Activated naive CD4-positive, alpha-beta T cell (primary cell): ENCODE measurements around the gene UTP18.
"Not testable (repeated sequence)": the region's sequence is repeated elsewhere in the genome, so short reads cannot be mapped to it uniquely, and the experiment has no call there.

Experiments
- DNase-seq, 4 experiments: peaks; one replicate each; lab custom pipeline; 2025; lab: John Stamatoyannopoulos, UW

UTP18 gene

GRCh38 chr17:51330861-51331503, 70.6 kb downstream of the UTP18 start:
- not testable (repeated sequence) for DNase-seq

GRCh38 chr17:51335006-51335590, 74.8 kb downstream of the UTP18 start:
- no peak for DNase-seq

DNA sequence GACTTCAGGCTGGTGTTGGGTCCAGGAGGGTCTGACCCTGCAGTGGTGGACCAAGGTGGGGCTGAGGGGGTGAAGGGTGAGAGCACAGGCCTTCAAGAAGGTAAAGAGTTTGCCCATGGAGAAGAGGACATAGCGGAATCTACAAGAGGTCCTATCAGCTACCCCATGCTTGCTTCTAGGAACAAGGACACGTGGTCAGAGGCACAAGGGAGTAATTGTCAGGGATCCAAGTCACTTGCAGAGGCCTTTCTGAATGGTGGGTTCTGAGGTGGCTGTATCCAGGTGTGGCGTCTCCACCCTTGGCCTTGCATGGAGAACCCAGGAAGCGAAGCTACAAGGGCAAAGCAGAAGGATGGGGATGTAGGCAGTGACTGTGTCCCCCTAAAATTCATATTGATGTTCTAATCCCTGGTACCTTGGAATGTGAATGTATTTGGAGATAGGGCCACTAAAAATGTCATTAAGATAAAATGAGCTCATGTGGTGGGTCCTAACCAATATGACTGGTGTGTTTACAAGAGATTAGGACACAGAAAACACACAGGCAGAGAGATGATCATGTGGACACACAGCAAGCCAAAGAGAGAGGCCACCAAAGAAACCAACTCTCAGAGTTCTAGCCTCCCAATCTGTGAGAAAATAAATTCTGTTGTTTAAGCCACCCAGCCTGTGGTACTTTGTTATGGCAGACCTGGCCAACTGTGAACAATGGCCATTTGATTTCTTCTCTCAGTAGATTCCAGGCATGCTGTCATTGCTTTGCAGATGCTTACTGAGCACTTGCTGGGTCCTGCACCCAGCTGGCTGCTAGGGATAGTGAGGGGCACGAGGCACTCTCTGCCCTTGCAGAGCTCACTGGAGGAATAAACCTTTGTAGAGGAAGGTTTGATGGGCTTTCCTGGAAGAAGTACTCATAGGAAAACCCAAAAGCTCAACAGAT, 75.8 kb downstream of the UTP18 start:
- no peak for DNase-seq

DNA sequence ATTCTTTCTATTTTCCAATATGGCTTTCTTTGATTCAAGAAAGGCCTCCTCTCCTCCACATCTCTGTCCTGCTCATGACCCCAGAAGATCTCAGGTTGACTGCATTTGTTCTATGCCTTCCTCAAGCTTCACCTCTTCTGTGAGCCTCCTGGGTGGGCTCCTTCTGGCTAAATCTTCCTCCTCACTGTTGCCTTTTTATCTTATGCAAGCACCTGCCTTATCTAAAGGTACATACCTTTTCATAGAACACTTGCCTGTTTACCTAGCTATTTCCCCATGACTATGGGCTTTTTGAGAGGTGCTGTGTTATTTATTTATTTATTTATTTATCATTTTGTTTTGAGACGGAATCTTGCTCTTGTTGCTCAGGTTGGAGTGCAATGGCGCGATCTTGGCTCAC, 81.1 kb downstream of the UTP18 start:
- DNase-seq, result no peak

DNA sequence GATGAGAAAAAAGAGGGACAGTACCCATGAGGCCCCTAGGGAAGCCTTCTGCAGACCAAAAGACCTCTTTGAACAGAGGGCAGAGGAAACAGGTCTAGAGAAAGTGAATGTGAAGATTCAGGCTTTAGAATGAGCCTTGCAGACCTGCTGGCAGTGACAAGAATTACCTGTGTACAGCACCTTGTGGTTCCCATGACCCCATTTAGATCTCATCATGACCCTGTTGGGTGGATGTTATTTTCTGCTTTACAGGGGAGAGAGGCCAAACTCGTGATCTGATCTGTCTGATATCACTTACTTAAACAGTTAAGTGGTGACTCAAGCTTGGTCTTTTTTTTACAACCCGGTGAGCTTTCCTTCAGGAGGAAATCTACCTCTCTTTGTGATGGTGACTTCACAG, 81.9 kb downstream of the UTP18 start:
- DNase-seq, result no peak

- no peak for DNase-seq
Measured at GRCh38 chr17:51344532-51344931, 84.2 kb downstream of the UTP18 start.

- no peak for DNase-seq
Measured at GRCh38 chr17:51346218-51346982, 86.1 kb downstream of the UTP18 start.
